Measurements from ENCODE around the gene HSDL2.

Gene HSDL2

GRCh38 chr9:112486221-112487007 is 106.5 kb downstream of the HSDL2 start, which contains the start of gene KIAA1958:
Gene KIAA1958, plus strand, starts transcription at chr9:112486827. Its CDS starts 87,254 bp downstream, at chr9:112574081.
- Histone ChIP-seq H3K27me3 (replicated peaks) (no peaks in the 10 kb centered on the region), H3K36me3 (replicated peaks) (no peaks in the 10 kb centered on the region), H3K4me3 (ENCODE audit: low read depth, low read length) (peak within 1 kb of the TSS; percentile 75), H3K27ac (peak within 1 kb of the TSS; percentile 2)
- no peak for TF ChIP-seq CTCF (IDR thresholded peaks at IDR 0.05; ENCODE audit: low read depth, low read length, missing control alignments)
- DNase-seq: peak; percentile 41
- in situ Hi-C loops (cut with HindIII; ENCODE audit: low pct_ligation_motif_present, low sequenced_read_pairs): no loop called here

- H3K4me3 ChIP-seq (ENCODE audit: low read depth, low read length): peak overlapping the region; percentile 70
- no peaks in the 10 kb centered on the region for H3K36me3 ChIP-seq (replicated peaks)
- in situ Hi-C loops (cut with HindIII; ENCODE audit: low pct_ligation_motif_present, low sequenced_read_pairs): no loop called here
- no peaks in the 10 kb centered on the region for H3K27me3 ChIP-seq (replicated peaks)
- DNase-seq: peak; percentile 49
- H3K27ac ChIP-seq: no peak overlapping the region
- no peak for TF ChIP-seq CTCF (IDR thresholded peaks at IDR 0.05; ENCODE audit: low read depth, low read length, missing control alignments)
These were observed 107.3 kb downstream of the HSDL2 start for GRCh38 chr9:112487008-112487798.

- Histone ChIP-seq H3K36me3 (replicated peaks) (no peaks in the 10 kb centered on the region), H3K27me3 (replicated peaks) (no peaks in the 10 kb centered on the region), H3K27ac (no peak overlapping the region), H3K4me3 (ENCODE audit: low read depth, low read length) (peak overlapping the region; percentile 70)
- TF ChIP-seq CTCF (IDR thresholded peaks at IDR 0.05; ENCODE audit: low read depth, low read length, missing control alignments): no peak
- DNase-seq: peak; percentile 2
- in situ Hi-C loops (cut with HindIII; ENCODE audit: low pct_ligation_motif_present, low sequenced_read_pairs): no loop called here
These were observed 108.0 kb downstream of the HSDL2 start for GRCh38 chr9:112487799-112488340.

DNA sequence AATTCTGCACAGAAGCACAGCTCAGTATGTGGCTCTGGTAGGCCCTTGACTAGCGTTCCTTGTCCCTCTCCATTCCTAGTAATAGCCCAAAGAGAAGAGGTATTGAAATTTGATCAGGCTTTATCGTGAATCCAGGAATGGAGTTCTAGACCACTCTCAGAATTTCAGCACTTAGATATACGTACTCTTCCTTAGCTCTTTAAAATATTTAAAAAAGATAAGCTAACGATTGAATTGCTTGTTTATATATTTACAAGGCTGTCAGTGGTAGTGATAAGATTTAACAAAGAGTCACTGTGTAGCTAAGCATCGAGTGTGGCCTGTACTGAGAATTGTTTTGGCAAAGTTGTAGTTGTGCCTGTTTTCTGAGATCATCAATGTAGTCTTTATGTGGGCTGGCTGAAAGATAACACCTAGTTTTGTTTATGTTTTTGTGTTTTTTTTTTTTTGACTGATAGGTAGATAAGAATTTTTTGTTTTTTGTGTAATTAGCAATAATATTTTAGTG is 109.2 kb downstream of the HSDL2 start:
- in situ Hi-C loops (cut with HindIII; ENCODE audit: low pct_ligation_motif_present, low sequenced_read_pairs): no loop called here
- no peak for TF ChIP-seq CTCF (IDR thresholded peaks at IDR 0.05; ENCODE audit: low read depth, low read length, missing control alignments)
- H3K4me3 ChIP-seq (ENCODE audit: low read depth, low read length): no peak overlapping the region
- no peak for DNase-seq
- no peak overlapping the region for H3K27ac ChIP-seq
- no peaks in the 10 kb centered on the region for H3K36me3 ChIP-seq (replicated peaks)
- no peaks in the 10 kb centered on the region for H3K27me3 ChIP-seq (replicated peaks)

- in situ Hi-C loops (cut with HindIII; ENCODE audit: low pct_ligation_motif_present, low sequenced_read_pairs): no loop called here
- Histone ChIP-seq H3K36me3 (replicated peaks) (no peaks in the 10 kb centered on the region), H3K27me3 (replicated peaks) (no peaks in the 10 kb centered on the region), H3K4me3 (ENCODE audit: low read depth, low read length) (no peak overlapping the region), H3K27ac (no peak overlapping the region)
- no peak for TF ChIP-seq CTCF (IDR thresholded peaks at IDR 0.05; ENCODE audit: low read depth, low read length, missing control alignments)
- no peak for DNase-seq
These were observed 110.2 kb downstream of the HSDL2 start for GRCh38 chr9:112489876-112490666.

Measured in brain microvascular endothelial cell (primary cell).